ENCODE results near the gene CATSPERE. TPM values are rescaled to one million over a fixed set of nuclear protein-coding genes. Genes with fewer than 3 reads are reported as not detected.
A peak's percentile ranks its signal among the peaks of the same experiment; 100 is the strongest.
"Not testable (repeated sequence)": the region's sequence is repeated elsewhere in the genome, so short reads cannot be mapped to it uniquely, and the experiment has no call there.

The CATSPERE gene
- total and polyA plus RNA-seq, 11 donors = 0.07 to 1.2 (median 0.25) TPM

DNA sequence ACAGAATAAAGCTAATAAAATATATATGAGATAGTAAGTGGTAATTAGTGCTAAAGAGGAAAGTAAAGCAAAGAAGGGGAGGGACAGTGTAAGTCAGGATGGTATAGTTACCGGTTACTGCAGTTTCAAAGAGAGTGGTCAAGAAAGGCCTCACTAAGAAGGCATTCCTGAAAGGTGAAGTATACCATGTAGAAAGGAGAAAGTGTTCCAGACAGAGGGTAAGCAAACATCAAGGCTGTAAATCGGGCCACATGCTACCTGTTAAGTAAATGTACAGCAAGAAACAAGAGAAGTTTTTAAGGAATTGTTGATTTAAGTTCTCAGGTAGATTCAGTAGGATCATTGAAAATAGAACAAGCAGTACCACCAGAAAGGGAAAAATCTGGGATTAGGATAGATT lies 201.5 kb downstream of the CATSPERE start:
- DNase-seq (no peak), ATAC-seq (no peak)
- Histone ChIP-seq H3K4me3 (no peak overlapping the region), H3K36me3 (peaks cover 0 to 12% (median 0%) of the 10 kb centered on the region in 9 donors), H3K27ac (no peak overlapping the region), H3K27me3 (no peaks in the 10 kb centered on the region), H3K4me1 (peaks cover 0 to 43% (median 34%) of the 10 kb centered on the region in 12 donors), H3K9me3 (peaks cover 0 to 12% (median 0%) of the 10 kb centered on the region in 12 donors)
- 73 to 83% (median 76%) methylated on average over 2 of the region's 2 CpGs for WGBS, 4 donors
- no peak for TF ChIP-seq POLR2A (IDR thresholded peaks at IDR 0.05)
- TF ChIP-seq, protein P1, sequence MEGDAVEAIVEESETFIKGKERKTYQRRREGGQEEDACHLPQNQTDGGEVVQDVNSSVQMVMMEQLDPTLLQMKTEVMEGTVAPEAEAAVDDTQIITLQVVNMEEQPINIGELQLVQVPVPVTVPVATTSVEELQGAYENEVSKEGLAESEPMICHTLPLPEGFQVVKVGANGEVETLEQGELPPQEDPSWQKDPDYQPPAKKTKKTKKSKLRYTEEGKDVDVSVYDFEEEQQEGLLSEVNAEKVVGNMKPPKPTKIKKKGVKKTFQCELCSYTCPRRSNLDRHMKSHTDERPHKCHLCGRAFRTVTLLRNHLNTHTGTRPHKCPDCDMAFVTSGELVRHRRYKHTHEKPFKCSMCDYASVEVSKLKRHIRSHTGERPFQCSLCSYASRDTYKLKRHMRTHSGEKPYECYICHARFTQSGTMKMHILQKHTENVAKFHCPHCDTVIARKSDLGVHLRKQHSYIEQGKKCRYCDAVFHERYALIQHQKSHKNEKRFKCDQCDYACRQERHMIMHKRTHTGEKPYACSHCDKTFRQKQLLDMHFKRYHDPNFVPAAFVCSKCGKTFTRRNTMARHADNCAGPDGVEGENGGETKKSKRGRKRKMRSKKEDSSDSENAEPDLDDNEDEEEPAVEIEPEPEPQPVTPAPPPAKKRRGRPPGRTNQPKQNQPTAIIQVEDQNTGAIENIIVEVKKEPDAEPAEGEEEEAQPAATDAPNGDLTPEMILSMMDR (IDR thresholded peaks at IDR 0.05) = no peak
- intact Hi-C loops (cut with DNase I) = no loop called here

DNA sequence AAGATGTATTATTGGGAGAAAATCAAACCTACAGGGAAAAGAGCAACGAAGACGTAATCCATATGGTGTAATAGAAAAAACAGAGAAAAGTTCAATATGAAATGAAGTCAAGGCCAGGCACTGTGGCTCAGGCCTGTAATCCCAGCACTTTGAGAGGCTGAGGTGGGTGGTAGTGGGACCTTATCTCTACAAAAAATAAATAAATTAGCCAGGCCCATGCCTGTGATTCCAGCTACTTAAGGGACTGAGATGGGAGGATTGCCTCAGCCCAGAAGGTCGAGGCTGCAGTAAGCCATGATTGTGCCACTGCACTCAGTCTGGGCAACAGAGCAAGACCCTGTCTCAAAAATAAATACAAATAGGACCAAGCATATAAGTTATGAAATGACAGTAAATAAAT lies 203.3 kb downstream of the CATSPERE start:
- DNase-seq = no peak
- H3K27me3 ChIP-seq = no peaks in the 10 kb centered on the region
- no peak overlapping the region for H3K27ac ChIP-seq
- no peak for ATAC-seq
- TF ChIP-seq, protein P1 (IDR thresholded peaks at IDR 0.05) = no peak
- no peak for TF ChIP-seq POLR2A (IDR thresholded peaks at IDR 0.05)
- H3K4me1 ChIP-seq = peaks cover 0 to 41% (median 29%) of the 10 kb centered on the region in 12 donors
- intact Hi-C loops (cut with DNase I) = no loop called here
- H3K4me3 ChIP-seq = no peak overlapping the region
- 74 to 81% (median 76%) methylated on average over 3 of the region's 3 CpGs for WGBS, 4 donors
- peaks cover 0 to 11% (median 0%) of the 10 kb centered on the region in 9 donors for H3K36me3 ChIP-seq
- peaks cover 0 to 12% (median 0%) of the 10 kb centered on the region in 12 donors for H3K9me3 ChIP-seq

DNA sequence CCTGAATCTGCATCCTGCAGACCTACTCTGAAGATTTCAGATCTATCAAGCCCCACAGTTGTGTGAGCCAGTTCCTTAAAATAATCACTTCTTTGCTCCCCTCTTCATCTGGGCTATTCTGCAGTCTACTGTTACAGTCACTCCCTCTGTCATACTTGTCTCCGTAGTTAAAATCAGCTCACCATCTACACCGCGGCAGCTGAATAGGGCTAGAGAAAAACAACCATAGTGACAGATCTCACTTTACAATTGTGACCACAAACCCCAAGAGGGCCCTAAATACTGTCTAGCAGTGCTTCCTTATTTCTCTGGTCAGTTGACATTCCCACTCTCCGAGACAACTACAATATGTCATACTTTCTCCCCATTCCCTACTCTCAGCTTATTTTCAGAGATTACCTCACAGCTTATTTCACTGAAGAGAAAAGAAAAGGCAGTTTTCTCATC lies 204.7 kb downstream of the CATSPERE start:
- intact Hi-C loops (cut with DNase I) = no loop called here
- Histone ChIP-seq H3K36me3 (peaks cover 0 to 5% (median 0%) of the 10 kb centered on the region in 9 donors), H3K27ac (peak overlapping the region in 2 of 12 donors; percentile 33 to 51), H3K4me1 (peaks cover 0 to 41% (median 29%) of the 10 kb centered on the region in 12 donors), H3K27me3 (no peaks in the 10 kb centered on the region), H3K4me3 (peak overlapping the region in 3 of 12 donors; percentile 4 to 25 (median 9)), H3K9me3 (peaks cover 0 to 5% (median 0%) of the 10 kb centered on the region in 12 donors)
- 24 to 33% (median 30%) methylated on average over 4 of the region's 4 CpGs for WGBS, 4 donors
- DNase-seq (no peak), ATAC-seq (peak; percentile 49 to 66 (median 56))
- TF ChIP-seq, protein P1 (IDR thresholded peaks at IDR 0.05) = no peak
- no peak for TF ChIP-seq POLR2A (IDR thresholded peaks at IDR 0.05)

DNA sequence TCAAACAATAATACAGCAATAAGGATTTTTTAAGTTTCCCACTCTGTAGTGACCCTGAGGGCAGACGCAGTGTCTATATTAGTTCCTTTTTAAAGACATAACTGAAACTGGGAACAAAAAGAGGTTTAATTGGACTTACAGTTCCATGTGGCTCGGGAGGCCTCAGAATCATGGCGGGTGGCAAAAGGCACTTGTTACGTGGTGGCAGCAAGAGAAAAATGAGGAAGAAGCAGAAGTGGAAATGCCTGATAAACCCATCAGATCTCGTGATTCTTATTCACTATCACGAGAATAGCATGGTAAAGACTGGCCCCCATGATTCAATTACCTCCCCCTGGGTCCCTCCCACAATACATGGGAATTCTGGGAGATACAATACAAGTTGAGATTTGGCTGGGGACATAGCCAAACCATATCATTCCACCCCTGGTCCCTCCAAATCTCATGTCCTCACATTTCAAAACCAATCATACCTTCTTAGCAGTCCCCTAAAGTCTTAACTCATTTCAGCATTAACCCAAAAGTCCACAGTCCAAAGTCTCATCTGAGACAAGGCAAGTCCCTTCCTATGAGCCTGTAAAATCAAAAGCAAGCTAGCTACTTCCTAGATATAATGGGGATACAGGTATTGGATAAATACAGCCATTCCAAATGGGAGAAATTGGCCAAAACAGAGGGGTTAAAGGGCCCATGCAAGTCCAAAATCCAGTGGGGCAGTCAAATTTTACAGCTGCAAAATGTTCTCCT lies 205.8 kb downstream of the CATSPERE start:
- H3K27me3 ChIP-seq; H3K4me3 ChIP-seq; H3K9me3 ChIP-seq; ATAC-seq; DNase-seq; intact Hi-C loops (cut with DNase I); H3K36me3 ChIP-seq: not testable (repeated sequence)
- peak overlapping the region in 1 of 12 donors; percentile 51 for H3K27ac ChIP-seq
- peaks cover 0 to 43% (median 29%) of the 10 kb centered on the region in 12 donors for H3K4me1 ChIP-seq
- WGBS, 4 donors = 80 to 90% (median 89%) methylated on average over 6 of the region's 6 CpGs

Measured in heart left ventricle (tissue), 16 donors.